ENCODE results near the gene LY6G6D.

The LY6G6D gene

DNA sequence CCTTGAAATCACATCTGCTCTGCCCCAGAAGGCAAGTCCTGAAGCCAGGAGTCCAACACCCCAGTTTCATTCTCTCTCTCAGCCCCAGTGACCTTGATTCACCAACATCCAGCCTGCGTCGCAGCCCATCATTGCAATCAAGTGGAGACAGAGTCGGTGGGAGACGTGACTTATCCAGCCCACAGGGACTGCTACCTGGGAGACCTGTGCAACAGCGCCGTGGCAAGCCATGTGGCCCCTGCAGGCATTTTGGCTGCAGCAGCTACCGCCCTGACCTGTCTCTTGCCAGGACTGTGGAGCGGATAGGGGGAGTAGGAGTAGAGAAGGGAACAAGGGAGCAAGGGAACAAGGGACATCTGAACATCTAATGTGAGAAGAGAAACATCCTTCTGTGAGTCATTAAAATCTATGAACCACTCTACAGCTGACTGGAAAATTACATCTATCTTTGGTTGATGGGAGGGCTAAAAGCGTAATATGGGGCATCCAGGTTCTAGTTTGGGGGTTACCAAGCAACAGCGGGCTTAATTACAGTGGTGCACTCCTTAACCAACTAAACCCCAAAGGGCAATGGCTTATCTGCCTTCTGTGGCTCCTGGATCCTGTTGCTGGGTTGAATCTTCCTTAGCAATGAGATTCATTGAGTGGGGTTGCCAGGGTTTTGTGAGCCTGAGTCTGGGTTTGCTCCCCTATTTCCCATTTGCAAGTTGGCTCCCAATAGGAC, 2.5 kb downstream of the LY6G6D start:
- in situ Hi-C loops (cut with MboI; ENCODE audit: low sequenced_read_pairs) = no loop called here

DNA sequence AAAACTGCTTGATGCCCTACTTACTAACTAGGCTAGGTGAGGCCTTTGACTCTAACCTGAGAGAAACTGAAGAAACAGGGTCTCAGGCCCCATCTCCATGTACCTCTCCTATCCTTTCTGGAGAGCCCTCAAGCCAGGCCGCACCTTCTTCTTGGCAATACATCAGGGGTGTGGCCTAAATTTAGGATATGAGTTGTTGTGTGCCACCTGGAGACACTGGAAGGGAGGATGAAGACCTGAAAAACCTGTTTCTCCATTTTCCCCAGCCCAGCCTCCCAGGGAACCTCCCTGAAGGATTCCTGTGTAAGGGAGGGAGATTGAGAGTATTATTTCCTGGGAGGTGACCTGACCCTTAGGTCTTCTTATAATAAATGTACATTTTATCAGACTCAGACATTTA, 3.1 kb downstream of the LY6G6D start:
- in situ Hi-C loops (cut with MboI; ENCODE audit: low sequenced_read_pairs) = no loop called here

DNA sequence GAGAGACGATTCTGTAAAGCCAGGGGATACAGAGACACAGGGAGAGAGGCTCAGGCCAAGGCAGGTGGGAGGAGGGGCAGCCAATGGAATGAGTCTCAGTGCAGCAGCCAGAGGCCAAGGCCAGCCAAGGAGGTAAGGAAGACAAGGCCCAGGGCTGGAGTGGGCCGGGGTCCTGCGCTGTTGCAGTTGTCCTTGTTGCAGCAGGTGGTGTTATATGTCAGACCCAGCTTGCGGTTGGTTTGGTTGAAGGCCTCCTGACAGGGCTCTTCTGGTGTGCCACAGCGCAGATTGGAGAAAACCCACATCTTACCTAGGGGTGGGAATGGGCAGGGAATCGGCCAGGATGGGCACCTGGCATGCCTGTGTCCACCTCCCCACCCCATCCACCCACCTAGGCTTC, 3.9 kb downstream of the LY6G6D start:
- in situ Hi-C loops (cut with MboI; ENCODE audit: low sequenced_read_pairs) = no loop called here

DNA sequence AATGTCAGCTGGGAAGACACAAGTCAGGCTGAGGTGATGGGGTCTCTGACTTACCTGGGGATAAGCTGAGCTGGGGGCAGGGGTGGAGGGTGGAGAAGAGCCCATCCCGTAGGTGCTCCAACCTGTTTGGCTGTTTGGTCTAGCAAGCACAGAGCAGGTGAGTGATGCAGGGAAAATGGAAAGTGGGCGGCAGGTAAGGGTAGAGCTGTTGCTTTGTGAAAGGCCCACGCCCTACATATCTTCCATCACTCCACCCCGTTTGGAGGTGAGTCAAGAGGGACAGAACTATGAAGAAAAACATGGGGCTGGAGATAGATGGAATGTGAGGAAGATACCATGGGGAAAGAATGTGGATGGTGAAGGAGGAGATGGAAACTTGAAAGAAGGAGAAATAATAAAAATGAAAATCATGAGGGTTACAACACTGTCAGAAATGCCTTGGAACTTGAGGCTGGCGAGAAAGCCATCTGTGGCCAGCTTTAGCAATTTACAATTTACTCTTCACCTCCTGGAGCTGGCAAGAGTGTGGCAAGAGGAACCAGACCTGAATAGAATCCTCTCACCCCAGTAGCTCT, 5.1 kb downstream of the LY6G6D start:
- in situ Hi-C loops (cut with MboI; ENCODE audit: low sequenced_read_pairs) = no loop called here

DNA sequence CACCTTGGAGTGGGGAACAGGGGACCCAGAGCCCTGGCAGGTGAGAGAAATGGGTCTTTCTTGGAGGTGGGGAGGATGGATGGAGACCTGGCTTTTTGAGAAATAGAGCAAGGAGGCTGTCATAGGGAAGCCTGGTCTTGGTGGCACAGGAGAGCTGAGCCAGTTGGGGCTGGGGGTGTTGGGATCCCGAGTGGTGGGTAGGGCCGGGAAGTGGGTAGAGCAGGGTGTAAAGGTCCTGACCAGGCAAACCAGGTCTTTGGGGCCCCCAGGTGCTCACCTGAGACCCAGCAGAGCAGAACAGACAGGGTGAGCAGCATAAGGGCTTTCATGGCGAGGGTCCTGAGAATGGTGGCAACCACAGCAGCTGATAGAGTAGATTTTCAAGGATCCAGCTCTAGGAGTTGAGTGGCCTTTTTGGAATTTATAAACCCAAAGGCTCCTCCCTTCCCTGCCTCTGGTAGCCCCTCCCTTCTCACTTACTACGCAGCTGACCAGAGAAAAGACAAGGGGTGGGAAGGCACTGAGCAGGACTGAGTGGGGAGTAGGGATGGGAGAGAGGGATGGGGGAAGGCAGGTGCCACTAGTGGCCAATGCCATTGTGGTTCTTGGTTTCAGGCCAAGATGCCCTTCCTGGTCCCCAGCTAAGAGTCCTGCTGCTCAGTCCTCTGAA, 6.3 kb downstream of the LY6G6D start, which contains the start of gene LY6G6C:
TSS of gene LY6G6C (minus strand) at position 396 of the 670 bp plus-strand sequence. CDS start at position 329, 67 bp downstream.
- in situ Hi-C loops (cut with MboI; ENCODE audit: low sequenced_read_pairs) = no loop called here

DNA sequence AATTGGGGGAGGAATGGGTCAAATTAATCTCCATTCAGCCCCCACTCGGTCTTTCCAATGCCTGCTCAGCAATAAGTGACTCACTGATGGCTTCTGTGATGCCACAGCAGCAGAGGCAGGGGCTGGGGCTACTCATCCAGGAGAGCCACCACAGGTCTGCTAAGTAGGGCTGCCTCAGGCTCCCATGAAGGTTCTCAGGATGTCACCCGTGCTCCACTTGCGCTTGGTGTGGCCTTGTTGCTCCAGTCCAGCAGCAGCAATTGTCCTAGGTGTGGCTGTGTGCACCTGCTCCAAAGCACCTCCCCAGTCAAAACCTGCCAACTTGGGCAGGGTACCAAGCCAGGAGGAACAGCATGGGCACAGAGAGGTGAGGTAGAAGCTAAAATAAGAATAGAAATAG, 7.0 kb downstream of the LY6G6D start:
- in situ Hi-C loops (cut with MboI; ENCODE audit: low sequenced_read_pairs) = no loop called here

DNA sequence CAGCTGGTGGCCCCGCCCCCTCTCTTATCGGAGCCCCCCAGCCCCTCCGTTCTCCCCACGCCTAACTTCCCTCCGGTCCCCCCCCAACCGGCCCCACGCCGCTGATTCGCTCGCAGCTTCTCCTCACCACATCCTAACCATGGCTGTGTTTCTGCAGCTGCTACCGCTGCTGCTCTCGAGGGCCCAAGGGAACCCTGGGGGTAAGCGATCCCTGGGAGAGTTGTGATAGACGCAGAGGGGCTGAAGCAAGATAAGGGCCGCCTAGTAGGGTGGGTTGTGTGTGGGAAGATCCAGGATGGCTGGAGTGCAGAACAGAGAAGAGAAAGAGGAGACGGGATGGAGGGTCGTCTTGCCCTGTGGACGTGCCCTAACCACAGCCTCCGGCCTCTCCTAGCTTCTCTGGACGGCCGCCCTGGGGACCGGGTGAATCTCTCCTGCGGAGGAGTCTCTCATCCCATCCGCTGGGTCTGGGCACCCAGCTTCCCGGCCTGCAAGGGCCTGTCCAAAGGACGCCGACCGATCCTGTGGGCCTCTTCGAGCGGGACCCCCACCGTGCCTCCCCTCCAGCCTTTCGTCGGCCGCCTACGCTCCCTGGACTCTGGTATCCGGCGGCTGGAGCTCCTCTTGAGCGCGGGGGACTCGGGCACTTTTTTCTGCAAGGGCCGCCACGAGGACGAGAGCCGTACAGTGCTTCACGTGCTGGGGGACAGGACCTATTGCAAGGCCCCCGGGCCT, 8.3 kb downstream of the LY6G6D start, which contains the start of gene MPIG6B:
TSS of gene MPIG6B (plus strand) at position 129 of the 735 bp plus-strand sequence. CDS start at position 140, 11 bp downstream.
- in situ Hi-C loops (cut with MboI; ENCODE audit: low sequenced_read_pairs) = no loop called here

DNA sequence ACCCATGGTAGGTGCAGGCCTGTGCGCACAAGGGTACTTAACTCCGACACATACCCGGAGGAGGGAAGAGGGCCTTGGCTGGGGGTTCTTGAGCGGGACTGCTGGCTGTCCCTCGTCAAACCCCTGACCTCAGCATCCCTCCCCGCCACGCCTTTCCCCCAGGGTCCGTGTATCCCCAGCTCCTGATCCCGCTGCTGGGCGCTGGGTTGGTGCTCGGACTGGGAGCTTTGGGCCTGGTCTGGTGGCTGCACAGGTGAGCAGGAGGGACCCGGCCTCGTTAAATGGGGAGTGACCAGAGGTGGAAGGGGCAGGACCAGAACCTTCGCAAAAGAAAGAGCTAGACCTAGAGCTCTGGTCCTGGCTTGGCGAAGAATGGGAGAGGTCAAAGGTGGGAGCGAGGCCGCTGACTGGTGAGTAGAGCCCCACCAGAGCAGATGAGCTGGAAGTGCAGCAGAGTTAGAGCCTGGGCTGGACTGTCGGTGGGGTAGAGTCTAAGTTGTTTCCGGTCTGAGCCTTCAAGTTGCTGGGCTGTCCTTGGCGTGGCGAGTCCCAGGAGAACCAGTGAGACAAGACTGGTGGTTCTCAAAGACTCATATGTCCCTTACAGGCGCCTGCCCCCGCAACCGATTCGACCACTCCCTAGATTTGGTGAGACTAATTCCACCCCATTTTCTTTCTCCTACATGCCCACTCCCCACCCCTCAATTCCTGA, 9.0 kb downstream of the LY6G6D start:
- in situ Hi-C loops (cut with MboI; ENCODE audit: low sequenced_read_pairs) = no loop called here

DNA sequence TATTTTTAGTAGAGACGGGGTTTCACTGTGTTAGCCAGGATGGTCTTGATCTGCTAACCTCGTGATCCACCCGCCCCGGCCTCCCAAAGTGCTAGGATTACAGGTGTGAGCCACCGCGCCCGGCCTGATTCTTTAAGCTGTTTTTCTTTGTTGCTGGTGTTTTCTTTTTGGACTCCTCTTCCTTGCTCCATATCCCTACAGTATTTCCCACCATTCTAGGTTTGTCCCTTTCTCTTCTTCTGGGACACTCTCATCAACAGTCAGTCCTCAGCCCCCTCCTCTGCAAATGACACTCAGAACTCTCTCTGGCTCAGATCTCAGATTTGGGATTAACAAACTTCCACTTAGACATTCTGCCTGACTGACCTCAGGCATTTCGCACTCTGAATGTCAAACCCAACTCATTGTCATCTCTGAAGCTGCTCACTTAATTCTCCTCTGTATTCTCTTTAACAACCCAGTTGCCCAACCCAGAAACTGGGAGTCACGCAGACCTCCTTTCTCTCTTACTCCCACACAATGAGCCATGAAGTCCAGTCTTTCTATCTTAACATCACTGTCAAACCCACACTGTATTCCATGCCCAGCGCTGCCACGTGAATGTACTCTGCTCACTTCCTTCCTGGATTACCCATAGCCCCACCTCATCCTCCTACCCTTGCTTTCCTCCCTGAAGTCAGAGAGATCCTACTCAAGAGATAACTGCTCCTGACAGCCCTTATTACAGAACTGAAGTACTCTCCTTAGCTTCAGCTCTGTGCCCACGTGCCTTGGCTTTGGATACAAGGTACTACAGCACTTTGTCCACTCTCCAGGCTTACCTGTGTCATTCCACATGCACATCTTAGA, 10.6 kb downstream of the LY6G6D start:
- in situ Hi-C loops (cut with MboI; ENCODE audit: low sequenced_read_pairs) = no loop called here

DNA sequence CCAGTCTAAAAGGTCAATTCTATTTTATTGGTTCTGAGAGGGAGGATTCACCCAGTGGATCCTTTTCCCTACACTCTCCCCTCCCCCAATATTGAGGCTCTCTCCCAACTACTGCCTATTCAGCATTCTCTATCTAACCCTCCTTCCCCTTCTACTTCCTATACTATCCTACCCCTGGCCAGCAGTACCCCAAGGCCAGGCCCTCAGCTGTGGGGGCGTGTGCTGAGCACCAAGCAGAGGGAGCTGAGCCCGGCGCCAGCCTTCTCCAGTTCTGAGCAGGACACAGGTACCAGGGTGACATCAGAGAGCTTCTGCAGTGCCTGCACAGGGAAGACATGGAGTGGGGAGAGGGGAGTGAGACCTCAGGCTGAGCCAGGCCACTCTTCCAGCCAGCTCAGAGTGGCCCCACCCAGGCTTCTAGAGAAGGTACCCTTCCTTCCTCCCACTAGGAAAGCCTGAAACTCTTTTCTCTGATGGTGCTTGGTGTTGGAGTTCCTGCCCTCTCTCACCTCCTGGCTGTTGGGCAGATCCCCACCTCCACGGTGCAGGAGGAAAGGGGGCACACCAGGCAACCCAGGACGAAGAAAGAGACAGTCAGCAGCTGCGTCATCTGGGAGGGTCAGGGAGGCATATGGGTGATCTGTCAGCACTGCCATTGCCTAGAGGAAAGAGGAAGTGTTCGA, 12.0 kb downstream of the LY6G6D start:
- in situ Hi-C loops (cut with MboI; ENCODE audit: low sequenced_read_pairs) = no loop called here

DNA sequence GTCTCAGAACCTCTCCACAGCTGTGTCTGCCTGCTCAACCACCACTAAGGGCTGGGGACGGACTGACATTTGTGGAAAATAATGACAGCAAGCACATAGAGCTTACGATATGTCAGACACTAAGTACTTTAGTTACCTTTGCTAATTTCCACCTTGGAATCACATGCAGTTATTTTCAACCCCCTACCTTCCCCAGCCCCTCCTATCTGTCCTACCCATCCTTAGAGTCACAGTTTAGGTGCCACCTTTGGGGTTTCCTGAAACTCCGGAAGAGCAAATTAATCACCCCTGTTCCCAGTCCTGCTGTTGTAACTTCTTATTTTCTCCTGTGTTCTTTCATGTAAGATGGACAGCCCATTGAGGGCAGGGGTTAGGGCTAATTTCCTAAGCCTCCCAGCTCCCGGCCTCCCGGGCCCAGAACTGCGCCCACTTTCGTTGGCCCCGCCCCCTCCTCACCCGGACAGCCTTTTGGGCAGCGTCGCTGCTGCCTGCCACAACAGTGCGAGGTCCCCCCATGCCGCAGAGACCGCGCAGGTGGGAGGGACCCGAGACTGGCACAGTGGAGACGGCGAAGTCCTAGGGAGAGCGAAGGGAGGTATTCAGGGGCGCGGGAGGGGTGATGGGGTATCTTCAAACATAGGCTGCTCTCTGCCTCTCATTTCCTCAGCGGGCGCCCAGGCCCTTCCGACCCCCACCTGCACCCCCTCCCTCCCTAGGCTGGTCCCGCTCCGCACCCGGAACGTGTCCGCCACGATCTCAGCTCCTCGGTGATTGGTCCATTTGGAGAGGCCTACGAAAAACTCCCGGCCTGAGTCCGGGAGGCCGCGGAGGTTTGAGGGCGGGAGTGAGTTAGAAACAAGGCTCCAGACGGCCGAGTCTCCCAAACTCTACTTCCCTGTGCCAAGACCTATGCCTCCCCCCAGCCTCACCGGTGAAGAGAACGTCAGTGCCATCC, 12.8 kb downstream of the LY6G6D start:
- in situ Hi-C loops (cut with MboI; ENCODE audit: low sequenced_read_pairs) = no loop called here

DNA sequence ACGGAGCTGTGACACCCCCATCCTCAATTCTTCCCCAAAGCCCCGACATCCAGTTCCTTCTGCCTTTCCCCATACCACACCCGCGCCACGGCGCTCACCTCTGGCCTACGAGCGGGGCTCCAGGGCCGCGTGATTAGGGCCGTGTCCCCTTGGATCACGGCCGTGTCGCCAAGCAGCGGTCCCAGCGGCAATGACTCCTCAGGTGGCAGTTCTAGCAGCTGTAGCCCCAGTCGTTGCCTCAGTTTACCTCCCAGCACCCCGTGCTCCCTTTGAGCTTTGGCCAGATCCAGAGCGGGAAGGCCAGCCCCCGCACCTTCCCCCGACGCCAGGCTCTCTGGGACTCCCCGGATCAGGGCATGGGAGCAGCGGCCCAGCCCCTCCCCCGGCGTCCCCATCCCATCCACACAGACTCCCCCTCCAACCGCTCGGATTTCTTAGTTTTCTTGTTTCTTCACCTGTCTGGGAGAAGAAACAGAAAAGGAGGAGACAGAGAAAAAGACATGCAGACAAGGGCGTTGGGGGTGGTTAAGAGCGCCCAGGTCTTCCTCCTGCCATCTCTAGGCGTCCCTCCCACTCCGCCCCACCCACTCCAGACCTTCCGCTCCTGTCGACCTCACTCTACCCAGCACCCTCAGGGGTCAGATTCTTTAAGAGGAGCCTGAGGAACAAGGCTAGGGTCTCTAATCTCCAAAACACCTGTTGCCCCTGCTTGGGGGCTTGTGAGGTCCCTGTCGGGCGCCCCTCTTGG, 13.8 kb downstream of the LY6G6D start, which contains the start of gene DDAH2:
TSS of gene DDAH2 (minus strand) at position 533 of the 748 bp plus-strand sequence. CDS start at position 395, 138 bp downstream.
- in situ Hi-C loops (cut with MboI; ENCODE audit: low sequenced_read_pairs) = no loop called here

DNA sequence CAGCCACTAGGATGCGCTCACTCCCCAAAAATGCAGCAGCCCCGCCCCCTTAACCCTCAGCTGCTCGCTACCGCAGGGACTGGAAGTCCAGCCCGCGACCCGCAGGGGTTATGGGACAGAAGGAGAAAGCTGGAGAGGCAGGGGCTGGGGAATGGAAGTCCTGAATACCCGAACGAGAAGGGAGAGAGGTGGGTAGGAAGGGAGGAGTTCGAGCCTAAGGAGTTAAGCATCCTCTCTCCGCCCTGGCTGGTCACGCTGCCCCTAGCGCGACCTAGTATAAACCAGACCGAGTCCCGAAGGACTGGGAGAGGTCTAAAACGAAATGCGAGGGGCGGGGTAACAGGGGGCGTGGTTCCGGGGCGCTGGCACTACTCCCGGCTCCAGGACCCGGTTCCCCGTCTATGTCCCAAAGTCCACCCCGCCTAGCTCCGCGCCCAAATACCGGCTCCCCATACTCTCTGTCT, 14.4 kb downstream of the LY6G6D start:
- in situ Hi-C loops (cut with MboI; ENCODE audit: low sequenced_read_pairs) = no loop called here

DNA sequence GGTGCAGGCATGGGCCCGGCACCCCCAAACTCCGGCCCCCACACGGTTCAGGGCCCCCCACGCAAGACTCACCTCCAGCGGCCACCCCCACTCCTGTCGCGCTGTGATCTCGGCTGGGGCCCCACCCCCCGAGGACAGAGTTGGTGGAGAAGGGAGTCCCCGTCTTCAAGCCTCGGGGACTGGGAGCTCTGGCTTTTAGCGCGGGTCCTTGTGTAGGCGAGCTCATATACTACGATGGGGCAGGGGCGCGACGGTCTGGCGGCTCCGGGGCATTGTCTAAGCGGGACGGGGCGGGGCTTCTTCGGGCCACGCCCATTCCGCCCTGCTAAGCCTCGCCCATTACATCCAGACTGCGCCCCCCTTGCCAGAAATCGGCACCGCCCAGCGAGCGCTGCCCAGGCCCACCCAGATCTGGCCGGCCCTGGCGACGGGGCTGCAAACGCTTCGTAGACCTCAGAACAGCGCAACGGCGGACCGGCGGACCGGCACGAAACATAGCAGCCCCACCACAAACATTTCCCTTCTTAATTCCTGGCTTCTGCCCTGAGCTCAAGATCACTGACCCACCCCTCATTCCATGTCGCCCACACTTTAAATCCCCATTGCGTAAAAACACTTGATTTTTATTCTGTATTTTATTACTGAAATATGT, 15.0 kb downstream of the LY6G6D start:
- in situ Hi-C loops (cut with MboI; ENCODE audit: low sequenced_read_pairs) = no loop called here

DNA sequence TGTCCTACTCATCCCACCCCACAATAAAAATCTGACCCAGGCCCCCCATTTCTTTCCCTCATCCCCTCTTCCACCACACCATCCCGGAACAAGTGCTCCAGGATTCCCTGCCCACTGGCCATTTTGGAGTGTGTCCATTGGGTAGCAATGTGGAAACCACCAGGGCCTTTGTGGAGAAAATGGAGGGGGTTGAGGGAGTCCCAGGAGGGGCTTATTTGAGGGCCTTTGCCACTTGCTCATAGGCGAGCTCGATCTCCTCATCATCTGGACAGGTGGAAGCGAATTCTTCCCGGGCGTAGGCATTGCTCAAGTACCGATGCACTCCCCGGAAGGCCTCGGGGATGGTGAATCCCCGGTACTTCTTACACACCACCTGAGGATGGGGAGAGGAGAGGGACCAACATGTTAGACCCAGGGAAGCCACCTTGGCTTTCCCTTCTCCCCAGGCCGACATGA, 15.5 kb downstream of the LY6G6D start:
- in situ Hi-C loops (cut with MboI; ENCODE audit: low sequenced_read_pairs) = no loop called here

DNA sequence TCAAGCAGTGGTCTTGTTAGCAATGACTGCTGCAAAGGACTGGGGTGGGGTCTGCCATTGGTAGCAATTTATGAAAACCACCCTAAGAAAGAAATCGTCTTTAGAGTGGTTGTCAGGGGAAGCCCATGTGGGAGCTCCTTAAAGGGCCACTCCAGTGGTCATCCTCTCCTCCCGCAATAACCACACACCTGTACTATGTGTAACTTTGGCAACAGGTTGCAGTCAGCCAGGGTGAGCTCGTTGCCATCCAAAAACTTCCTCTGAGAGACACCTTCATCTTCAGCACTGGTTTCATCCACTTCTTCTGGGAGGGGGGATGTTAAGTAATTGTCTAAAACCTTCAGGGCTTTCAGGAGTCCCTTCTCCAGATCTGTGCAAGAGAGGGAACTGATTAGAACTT, 16.9 kb downstream of the LY6G6D start:
- in situ Hi-C loops (cut with MboI; ENCODE audit: low sequenced_read_pairs) = no loop called here

DNA sequence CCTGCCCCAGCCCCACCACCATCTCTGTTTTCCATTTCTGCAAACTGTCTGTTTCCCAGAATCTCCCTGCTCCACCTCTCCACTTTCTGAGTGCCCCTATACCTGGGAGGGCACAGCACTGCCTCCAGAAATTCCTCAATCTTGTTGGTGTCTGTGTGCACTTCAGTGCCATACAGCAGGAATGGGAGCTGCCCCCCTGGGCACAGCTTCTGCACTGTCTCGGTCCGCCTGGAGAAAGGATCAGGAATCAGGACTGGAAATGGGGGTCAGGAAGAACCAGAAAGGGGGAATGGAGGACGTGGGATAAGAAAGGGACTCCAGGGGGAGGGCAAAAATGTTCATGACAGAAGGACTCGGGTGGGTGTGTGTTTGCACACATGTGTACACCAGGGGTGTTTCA, 18.6 kb downstream of the LY6G6D start:
- in situ Hi-C loops (cut with MboI; ENCODE audit: low sequenced_read_pairs) = no loop called here

Measured in hTERT RPE-1 (cell line).